ENCODE measurements around the gene JAKMIP3. TPM values are rescaled to one million over a fixed set of nuclear protein-coding genes. Genes with fewer than 3 reads are reported as not detected.

Gene JAKMIP3
- total RNA-seq, result under 0.01 TPM in 1 of 2 replicates, not detected in the other

DNA sequence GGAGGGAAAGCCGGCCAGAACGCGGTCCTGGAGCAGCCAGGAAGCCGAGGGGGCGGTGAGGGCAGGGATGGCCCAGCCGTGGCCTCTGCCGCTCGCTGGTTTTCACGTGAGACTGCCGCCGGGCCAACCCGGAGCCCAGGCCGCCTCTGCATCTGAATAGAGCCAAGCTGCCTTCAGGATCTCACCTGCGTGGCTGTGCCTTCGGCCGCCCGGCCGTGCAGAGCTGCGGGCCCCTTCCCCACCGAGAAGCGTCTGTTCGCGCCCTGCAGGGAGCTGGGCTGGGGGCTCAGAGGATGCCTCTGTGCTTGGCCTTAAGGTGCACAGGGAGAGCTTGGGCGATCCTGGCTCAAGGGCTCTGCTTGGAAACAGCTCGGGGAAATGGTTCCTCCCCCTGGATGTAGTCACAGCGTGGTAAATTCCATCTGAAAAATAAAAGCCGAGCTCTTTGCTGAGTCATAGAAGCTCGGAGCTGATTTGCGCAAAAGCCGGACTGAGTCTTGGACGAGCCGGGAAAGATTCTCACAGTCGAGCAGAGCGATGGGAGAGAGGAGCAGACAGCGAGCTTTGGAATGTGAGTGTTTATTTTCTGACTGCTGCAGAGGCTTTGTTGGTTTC, at the start of gene JAKMIP3:
Gene JAKMIP3, plus strand, starts transcription at position 456 of the 615 bp plus-strand sequence. CDS start 38,863 bp downstream, outside the sequence.

Other genes starting within 250 kb of the JAKMIP3 start
- 22.6 and 29.6 TPM in 2 replicates for gene PPP2R2D, start 164.9 kb upstream of the JAKMIP3 start, total RNA-seq
- 50.9 and 72.8 TPM in 2 replicates for gene BNIP3, start 84.0 kb upstream of the JAKMIP3 start, total RNA-seq
- gene DPYSL4, start 121.0 kb downstream of the JAKMIP3 start, total RNA-seq, result 2.3 and 9.4 TPM in 2 replicates
- gene STK32C, start 242.0 kb downstream of the JAKMIP3 start, total RNA-seq, result 6.4 and 12.7 TPM in 2 replicates

Measured in epithelial cell of umbilical artery (primary cell).